Activated CD4-positive, alpha-beta T cell treated with anti-CD3 and anti-CD28 coated beads, Interleukin-2, amount 50 U/mL, for 16 hours (primary cell): ENCODE measurements around the gene NPL.

ENCODE experiments used
- DNase-seq: peaks from one replicate; pipeline ENCODE4 v3.0.0-alpha.2; 2020

Gene NPL

DNA sequence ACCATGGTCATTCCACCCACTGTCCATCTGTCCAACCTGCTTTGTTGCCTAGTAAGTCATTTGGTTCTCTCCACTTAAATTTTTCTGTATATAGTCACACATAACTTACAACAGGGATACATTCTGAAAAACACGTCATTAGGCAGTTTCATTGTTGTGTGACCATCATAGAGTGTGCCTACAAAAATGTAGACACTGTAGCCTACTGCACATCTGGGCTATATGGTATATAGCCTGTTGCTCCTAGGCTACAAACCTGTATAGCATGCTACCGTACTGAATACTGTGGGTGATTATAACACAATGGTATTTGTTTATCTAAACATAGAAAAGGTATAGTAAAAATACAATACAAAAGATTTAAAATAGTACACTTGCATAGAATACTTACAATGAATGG, 10.0 kb upstream of the NPL start:
- no peak for DNase-seq

DNA sequence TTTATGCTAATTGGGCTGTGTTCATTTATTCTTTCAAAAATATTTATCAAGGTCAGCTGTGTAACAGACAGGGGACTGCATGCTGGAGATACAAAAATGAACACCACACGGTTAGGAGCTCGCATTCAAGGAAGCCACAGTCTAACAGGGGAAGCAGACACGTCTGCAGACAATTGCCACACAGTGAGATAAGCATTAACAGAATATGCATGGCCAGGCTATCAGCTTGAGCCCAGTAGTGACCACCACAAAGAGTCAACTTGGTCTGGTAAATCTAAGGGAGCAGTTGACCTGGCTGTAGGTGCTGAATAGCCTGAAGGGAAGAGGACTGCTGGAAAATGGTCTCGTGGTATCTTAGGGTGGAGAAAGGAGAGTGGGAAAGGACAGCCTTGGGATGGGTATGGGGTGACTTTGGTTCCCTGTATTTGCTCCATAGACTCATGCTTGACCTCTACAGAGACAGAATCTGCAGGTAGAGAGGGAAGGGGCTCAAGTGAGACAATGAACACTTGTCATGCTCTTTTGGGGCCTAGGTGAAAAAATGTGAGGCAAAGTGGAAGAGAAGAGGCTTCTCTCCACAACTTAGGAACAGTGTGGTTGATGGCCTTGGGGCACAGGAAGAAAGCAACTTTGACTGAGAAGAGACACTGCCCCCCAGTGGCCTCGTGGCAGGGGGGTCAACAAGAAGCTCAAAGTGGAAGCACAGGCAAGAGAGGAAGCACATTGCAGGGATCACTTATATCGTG, 7.6 kb upstream of the NPL start:
- peak; percentile 67 for DNase-seq

DNA sequence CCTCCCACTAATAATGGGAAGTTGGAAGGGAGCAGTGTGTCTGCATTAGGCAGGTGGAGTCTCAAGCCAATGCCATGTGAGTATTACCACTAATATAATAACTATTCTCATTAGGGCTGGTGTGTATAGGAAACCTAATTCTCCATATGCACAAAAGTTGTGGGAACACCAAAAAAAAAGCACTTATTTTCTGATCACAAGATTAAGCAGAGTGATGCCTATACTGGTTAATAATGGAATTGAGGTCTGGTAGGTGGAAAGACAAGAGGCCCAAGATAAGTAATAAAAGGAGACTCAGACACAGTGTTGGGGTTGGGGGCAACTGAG, 7.0 kb upstream of the NPL start:
- DNase-seq = no peak

DNA sequence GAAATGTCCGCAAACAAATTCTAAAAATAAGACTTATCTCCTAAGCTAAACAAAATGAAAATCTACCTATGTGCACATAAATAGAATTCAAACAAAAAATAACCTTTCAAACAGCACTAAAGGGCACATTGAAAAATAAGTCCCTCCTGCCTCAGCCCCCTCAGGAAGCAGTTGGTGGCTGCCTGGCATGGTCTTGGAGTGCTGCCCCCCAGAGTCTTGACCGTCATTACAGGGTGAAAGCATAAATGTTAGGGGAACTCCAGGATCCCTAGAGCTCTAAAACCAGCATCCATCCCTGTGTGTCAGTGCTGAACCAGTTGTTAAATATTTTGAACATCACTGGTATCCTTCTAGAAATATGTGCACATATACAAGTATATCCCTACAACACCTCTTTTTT, 6.5 kb upstream of the NPL start:
- DNase-seq = no peak

DNA sequence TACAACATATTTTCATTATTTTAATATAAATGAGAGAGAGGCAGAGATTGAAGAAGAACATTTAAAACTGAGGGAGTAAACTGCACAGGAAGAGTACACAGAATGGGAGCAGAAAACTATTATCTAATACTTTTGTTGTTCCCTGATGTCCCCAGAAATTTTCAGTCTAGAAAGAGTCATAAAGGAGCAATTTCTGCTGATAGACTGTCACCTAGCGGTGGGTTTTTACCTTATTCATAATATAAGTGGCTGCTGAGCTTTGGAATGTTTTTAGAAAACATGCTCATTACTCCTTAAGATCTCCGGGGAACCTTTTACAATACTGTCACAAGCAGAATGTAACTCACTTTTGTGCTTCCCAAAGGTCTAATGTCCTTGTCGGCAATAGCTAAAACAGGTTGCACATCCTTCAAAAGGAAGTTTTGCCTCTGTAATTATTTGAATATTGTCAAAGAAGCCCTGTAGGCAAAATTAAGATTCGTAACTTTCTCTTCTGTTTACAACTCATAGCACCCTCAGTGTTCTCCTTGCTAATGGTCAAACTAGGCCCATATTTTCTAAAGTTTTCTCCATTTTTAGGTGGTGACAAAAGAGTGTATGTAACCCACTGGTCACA, 4.9 kb upstream of the NPL start:
- peak; percentile 49 for DNase-seq

DNA sequence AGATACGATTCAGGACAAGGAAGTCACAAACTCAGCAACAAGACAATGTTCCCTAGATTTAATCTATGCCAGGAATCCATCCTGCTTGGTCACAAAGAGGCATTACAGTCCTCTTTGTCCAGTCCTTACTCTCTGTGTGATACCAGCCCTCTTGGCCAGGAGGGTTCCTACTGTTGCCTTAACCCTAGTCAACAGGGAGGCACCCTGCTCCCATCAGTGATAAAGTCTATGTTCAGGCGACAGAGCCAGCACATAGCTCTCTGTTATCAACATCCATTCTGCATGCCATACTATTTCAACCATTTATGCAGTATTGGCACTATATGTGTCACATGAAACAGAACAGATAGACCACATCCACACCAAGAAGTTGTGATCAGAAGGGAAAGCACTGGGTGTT, 4.4 kb upstream of the NPL start:
- DNase-seq = no peak

DNA sequence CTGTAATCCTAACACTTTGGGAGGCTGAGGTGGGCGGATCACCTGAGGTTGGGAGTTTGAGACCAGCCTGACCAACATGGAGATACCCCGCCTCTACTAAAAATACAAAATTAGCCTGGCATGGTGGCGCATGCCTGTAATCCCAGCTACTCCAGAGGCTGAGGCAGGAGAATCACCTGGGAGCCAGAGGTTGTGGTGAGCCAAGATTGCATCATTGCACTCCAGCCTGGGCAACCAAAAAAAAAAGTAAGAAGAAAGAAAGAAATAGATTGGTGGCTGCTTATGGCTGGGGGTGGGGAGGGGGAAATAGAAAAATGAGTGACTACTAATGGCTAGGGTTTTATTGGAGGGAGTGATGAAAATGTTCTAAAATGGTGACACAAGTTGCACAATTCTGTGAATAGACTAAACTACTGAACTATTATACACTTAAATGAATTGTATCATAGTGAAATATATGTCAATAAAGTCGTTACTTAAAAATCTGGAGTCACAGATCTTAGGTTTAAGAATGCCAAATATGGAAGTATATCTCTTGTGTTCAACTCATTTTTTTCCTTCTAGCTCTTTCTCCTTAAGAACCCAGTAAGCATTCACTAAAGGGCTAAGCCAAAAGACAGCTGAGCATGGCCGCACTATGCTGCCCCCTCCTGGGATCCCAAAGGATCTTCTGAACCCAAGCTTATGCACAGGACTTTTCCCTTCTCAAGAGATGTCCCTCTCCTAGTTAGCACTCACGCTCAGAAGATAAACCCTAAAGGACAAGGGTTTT, 3.2 kb upstream of the NPL start:
- DNase-seq = peak; percentile 47

DNA sequence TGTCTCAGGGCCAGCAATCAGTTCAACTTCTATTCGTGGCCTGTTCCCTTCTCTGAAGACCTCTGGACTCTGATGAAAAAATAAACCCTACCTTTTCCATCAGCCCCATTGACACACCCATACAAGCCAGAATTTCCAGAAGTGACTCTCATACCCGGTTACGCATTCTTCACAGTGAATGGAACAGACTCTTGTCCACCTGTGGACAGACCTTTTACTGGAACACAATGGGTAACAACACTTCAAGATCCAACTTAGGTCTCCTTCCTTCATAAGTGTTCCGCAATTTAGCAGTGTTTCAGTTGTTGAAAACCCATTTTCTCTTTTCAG, 2.6 kb upstream of the NPL start:
- no peak for DNase-seq

DNA sequence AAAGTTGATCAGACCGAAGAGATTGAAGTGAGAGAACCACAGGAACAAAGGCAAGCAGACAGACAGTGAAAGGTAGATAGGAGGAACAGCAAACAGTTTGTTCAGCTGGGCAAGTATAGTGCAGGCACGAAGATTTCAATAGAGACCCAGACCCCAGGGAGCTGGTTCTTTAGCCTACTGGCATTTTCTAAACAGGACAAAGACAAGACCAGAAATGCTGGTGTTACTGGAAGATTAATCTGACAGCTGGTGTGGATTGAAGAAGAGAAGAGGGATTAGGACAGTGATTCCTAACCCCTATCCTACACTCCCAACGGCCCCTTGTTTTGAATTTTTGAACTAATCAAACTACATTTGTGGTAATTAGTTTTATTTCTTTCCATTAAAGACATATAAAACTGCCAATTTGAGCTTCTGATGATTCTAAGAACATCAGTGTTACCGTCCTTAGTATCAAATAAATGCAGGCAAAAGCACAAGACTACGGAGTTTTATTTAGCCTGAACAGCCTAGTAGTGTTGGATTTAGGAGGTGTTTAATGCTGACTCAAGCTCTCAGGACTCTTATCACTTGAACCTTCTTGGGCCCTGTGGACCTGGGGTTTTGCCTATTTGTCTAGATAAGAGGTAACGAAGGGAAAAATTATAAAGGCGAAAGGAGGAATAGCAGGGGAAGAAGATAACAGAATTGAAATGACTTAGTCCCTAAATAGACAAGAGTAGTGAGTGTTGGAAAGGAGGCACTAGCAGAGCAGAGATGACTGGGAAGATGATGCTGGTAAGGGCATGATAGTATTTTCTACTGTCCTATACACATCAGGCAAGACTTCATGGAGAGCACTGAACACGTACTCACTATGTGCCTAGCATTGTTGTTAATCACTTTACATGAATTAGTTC, 2.0 kb downstream of the NPL start:
- no peak for DNase-seq

DNA sequence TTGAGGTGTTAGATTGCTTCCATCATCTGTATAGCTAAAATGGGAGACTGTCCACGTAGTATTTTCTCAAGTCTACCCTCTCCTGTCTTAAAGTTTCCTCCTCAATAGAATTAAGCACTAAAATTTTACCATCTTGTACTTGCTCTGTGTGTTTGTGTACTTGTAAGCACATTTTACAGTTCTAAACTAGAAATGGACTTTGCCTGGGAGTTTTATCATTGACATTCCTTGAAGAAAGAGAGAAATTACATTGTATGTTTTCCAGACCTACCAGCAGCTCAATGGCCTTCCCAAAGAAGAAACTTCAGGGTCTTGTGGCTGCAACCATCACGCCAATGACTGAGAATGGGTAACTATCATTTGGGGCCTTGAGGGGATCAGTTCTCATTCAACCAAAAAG, 4.5 kb downstream of the NPL start:
- DNase-seq = no peak

DNA sequence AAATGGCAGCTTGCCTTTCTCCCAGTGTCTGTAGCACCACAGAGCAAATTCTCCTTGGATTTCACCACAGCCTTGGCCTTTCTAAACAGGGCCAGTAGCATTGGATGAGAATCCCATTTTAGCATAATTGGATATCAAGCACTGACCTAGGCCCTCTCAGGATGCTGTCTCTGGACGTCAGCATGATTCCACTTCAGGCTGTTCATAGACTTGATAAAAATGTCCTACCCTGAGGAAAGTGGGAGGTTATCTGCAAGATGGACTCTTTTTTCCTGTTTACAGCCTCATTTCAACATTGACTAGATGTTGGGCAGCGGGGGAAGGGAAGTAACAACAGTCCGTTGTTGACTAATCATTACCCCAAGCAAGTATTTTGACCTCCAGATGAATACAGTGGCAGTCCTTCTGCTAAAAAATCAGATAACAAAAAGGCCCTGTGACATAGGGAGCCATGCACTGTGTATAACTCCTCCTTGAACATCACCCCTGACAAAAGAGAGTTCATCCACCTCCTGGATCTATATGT, 5.2 kb downstream of the NPL start:
- no peak for DNase-seq

DNA sequence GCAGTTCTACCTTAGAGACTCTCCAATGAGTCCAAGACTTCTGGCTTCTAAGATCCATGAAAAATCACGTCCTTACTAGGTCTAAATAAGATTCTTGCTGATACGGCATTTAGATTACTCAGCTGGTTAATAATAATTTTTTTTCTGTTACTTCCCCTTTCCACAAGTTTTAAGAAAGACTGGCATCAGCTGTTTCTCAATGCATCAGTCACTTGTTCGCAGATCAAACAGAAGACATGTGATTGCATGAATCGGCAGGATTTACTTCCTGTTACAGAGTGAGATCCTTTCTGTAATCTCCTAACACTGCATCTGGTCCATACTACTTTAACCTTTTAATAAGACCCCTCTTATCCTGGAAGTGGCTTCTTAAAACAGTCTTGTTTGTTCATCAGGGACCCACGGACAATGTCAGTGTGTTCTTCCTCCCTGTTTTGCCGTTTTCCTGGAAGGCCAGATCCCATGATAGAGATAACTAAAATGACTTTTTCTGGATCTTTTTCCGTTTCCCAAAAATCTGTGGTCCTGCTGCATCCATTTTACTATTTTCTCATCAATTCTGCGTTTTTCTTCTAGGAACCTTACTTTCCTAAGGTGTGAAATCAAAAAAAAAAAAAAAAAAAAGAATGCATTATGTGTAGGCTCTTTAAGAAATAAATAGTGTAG, 6.1 kb downstream of the NPL start:
- DNase-seq = no peak

DNA sequence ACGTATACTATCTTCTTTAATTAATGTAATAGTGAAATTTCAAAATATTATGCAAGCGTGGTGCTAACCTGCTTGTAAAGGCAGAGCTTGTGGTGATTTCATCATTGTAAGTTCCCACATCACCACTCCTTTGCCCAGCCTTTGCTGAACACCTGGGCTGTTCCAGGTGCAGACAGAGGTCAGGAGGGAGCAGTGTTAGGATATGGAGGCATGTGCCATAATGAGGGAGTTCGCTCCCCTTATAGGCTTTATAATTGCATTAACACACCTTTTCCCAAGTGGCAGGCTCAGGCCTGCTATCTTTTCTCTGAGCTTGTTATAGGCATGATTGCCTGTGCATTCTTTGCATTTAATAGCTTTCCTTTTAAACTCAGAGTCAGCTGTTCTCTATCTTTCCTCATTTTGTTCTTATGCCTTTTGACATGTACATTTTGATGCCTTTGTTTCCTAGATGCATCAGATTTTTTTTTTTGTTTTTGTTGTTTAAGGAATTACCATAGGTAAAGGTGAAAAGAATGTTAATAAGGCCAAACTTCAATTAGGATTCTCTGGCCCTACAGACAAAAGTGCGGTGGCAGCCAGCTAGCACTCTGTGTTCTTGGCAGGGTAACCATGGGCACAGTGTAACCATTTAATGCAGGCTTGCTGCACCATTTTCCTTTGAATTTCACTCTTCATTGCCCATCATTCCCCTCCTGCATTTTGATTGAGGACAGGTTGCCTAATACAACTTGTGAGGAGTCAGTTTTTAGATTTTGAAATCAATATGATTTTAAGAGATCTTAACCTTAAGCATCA, 12.6 kb downstream of the NPL start:
- DNase-seq = no peak

DNA sequence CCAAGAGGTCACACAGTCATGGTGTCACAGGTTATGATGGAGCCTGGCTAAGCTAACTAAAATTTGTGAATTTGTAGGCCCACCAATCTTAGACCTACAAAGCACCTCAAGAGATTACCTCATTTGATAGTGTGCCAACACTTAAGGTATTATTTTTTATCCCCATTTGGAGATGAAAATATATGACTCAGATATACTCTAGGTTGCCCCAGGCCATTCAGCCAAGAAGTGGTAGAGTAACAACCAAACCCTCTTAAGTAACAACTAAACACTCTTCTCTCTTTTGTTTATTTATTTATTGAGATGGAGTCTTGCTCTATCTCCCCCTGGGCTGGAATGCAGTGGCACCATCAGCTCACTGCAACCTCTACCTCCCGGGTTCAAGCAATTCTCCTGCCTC, 14.3 kb downstream of the NPL start:
- DNase-seq = no peak

DNA sequence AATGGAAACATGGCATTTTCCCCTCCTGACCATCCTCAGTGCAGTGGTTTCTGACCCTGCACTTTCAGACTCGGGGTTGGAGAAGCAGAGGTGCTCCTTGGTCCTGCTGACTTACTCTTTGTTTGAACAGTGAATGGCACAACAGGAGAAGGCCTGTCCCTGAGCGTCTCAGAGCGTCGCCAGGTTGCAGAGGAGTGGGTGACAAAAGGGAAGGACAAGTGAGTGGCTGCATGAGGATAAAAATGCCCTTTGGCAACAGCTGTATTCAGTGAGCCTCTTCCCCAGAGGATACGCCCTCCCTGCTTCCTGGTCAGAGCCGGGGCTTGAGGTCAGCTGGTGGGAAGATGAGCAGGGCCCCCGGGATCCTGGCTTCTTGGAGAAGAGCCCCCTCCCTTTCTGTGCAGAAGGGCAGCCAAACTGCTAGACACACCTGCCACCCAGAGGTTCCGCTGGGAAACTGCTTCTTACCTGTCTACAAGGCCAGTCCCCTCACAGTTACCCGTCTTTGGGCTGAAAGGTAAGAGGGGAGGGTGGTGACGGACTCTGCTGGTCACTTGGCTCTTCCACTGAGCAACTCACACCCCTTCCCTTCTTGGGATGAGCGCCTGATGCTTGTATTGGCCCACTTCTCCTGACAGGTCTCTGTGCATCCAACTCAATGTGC, 16.6 kb downstream of the NPL start:
- no peak for DNase-seq

DNA sequence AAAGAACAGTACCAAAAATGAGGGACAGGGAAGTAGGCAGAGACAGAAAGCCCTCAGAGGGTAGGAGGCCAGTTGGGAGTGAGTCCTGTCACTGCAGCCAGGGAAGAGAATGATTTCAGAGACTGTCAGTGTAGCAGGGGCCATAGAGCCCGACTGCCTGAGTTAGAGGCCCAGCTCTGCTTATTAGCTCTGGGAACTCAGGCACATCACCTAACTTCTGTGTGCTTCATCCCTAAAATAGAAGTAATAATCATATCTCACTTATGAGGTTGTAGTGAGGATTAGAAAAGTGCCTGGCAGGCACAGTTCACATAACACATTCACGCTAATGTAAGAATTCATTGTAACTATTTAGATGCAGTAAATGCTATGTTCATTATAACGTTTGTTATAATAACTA, 18.3 kb downstream of the NPL start:
- no peak for DNase-seq

DNA sequence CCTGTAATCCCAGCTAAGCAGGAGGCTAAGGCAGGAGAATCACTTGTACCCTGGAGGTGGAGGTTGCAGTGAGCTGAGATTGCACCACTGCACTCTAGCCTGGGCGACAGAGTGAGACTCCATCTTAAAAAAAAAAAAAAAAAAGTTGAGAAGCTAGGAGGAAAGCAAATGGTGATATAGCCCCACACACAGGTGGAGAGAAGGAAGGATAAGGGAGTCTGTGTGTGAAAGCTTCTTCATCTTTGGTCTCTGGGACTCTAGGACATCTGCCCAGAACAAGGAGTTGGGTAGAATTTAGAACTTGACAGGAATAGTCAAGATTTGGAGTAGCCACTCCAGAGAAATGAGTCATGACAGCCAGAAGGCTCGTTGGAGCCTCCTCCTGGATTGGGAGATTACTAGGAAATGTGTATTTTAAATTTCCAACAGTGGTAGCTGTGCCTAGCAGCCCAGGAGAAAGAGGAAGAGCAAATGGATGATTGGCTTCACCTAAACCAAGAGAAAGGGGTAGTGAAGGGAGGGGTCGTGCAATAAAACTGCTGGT, 19.9 kb downstream of the NPL start:
- DNase-seq = no peak

DNA sequence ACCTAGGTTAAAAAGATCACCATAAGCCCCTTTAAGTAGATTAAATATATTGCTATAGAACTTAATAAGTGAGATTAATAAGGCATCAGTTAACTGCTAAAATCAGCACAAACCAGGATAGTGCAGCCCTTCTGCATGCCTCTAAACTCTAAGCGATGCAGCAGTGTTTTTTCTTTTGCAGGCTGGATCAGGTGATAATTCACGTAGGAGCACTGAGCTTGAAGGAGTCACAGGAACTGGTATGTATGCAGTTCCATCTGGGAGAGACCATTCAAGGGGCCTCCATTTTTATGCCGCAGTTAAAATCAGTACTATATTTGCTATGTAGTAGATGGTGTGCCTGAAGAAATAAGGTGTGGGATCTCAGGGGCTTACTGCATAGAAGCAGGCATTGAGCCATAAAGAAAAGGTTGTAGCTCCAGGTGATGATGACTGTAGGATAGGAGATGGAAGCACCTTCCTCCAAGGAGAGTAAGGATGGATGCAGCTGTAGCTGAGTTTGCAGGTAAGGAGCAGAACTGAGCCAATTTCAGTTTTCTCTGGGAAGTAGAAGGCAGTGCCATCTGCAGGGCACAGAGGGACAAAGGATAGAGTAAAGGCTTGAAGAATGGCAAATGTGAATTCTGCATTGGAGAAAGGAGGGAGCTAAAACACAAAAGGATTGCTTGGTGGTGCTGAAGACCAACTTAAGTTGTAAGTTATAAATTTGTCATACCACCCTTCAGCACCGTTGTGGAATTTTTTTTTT, 22.6 kb downstream of the NPL start:
- no peak for DNase-seq

DNA sequence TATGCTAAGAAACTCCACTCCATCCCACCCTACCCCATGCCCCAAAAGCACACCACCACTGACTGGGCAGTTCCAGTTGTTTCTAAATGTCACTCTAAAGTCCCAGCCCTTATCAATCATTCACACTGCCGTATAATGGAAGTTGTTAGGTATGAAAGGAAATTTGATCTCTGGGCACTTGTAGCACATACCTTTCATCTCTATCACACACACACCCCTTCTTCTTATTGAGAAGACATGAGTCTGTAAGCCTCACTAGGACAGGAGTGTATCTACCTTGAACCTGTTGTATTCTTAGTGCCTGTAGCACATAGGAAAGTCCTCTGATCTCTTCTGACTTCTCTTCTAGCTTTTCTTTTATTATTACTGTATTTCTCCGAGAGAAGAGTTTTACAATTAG, 27.3 kb downstream of the NPL start:
- DNase-seq = no peak

DNA sequence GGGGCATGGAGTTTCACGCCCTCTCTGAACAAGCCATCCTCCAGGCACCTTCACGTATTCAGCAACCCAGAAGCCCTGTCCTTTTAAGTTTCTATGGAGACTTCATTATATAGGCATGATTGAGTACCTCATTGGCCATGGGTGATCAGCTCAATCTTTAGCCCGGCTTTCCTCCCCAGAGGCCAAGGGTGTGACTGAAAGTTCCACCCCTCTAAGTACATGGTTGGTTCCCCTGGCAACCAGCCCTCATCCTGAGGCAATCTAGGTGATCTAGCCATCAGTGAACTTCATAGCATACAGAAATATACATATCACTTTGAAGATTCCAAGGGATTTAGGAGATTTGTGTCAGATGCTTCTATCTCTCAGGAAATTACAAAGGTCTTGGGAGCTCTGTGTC, 28.2 kb downstream of the NPL start:
- DNase-seq = no peak
